CD14-positive monocyte (primary cell): Measurements from ENCODE around the gene PLCB1. TPM values are rescaled to one million over a fixed set of nuclear protein-coding genes. Genes with fewer than 3 reads are reported as not detected.

ENCODE experiments used
- DNase-seq, 3 donors: peaks; one replicate each; pipeline ENCODE4 v3.0.0-alpha.2; 2011 to 2022
- H2AFZ ChIP-seq: 2 replicates; pipeline ENCODE4 v1.6.0; 2012; ENCODE audit warnings: mild to moderate bottlenecking, low read depth, low read length, inconsistent platforms; ENCODE audit not compliant: insufficient read depth, poor library complexity, severe bottlenecking
- H3K27ac ChIP-seq, 2 donors: 1 replicate in 1 of 2; 2 replicates in 1 of 2; pipeline ENCODE4 v1.5.1; 2012 to 2013; ENCODE audit warnings: low read length in 2 of 2, control low read depth in 1 of 2, inconsistent platforms in 1 of 2, low read depth in 1 of 2, mild to moderate bottlenecking in 1 of 2
- H3K27me3 ChIP-seq, 2 donors: one replicate each; pipeline versions ENCODE4 v1.6.0 to v1.6.1; 2011 to 2013; ENCODE audit warnings: low read length in 2 of 2; ENCODE audit not compliant: control insufficient read depth in 2 of 2, insufficient read depth in 2 of 2
- H3K36me3 ChIP-seq, 2 donors: replicated peaks in 1 of 2; 1 replicate in 1 of 2; 2 replicates in 1 of 2; pipeline versions ENCODE4 v1.5.1 to v1.6.1; 2012 to 2013; ENCODE audit warnings: low read length in 2 of 2, control low read depth in 1 of 2, inconsistent platforms in 1 of 2, mild to moderate bottlenecking in 1 of 2; ENCODE audit not compliant: insufficient read depth in 2 of 2, control insufficient read depth in 1 of 2
- H3K4me1 ChIP-seq, 2 donors: 1 replicate in 1 of 2; 2 replicates in 1 of 2; pipeline versions ENCODE4 v1.5.1 to v1.6.1; 2012 to 2013; ENCODE audit warnings: low read length in 2 of 2, control low read depth in 1 of 2, inconsistent platforms in 1 of 2, mild to moderate bottlenecking in 1 of 2, moderate library complexity in 1 of 2; ENCODE audit not compliant: insufficient read depth in 2 of 2, control insufficient read depth in 1 of 2
- H3K4me2 ChIP-seq: replicated peaks from 2 replicates; pipeline ENCODE3; 2012; ENCODE audit warnings: low read length, moderate library complexity, mild to moderate bottlenecking; ENCODE audit not compliant: poor library complexity, severe bottlenecking; ENCODE audit errors: extremely low read depth
- H3K4me3 ChIP-seq, 3 experiments: fragments of 200-600 bp in 1 of 3; sonication (generic) in 1 of 3; replicated peaks in 1 of 3; 1 replicate in 2 of 3; 2 replicates in 1 of 3; pipeline ENCODE4 v1.5.1; 2011 to 2013; ENCODE audit warnings: low read length in 3 of 3, mild to moderate bottlenecking in 3 of 3, control low read depth in 2 of 3, low read depth in 2 of 3, inconsistent platforms in 1 of 3, moderate library complexity in 1 of 3
- H3K79me2 ChIP-seq: 2 replicates; pipeline ENCODE4 v1.6.0; 2012; ENCODE audit warnings: mild to moderate bottlenecking, control low read depth, inconsistent platforms, low read length, moderate library complexity; ENCODE audit not compliant: insufficient read depth
- H3K9ac ChIP-seq: 2 replicates; pipeline ENCODE4 v1.6.0; 2017; ENCODE audit warnings: low read length, mild to moderate bottlenecking; ENCODE audit not compliant: insufficient read depth, poor library complexity, severe bottlenecking
- H3K9me3 ChIP-seq, 2 donors: replicated peaks in 1 of 2; 1 replicate in 1 of 2; 2 replicates in 1 of 2; pipeline versions ENCODE4 v1.5.1 to v1.6.1; 2012 to 2013; ENCODE audit warnings: low read length in 2 of 2, control low read depth in 1 of 2; ENCODE audit not compliant: control insufficient read depth in 1 of 2, insufficient read depth in 1 of 2
- H4K20me1 ChIP-seq: 2 replicates; pipeline ENCODE4 v1.6.0; 2012; ENCODE audit warnings: mild to moderate bottlenecking, low read length, control low read depth, moderate library complexity; ENCODE audit not compliant: insufficient read depth
- H3K27ac Mint-ChIP-seq, 7 donors: one replicate each; pipeline ENCODE4 v1.8.0; 2020; ENCODE audit warnings: mild to moderate bottlenecking in 7 of 7, mixed read lengths in 7 of 7, moderate library complexity in 6 of 7, inconsistent platforms in 2 of 7
- H3K27me3 Mint-ChIP-seq, 3 donors: one replicate each; pipeline ENCODE4 v1.8.0; 2021 to 2022; ENCODE audit warnings: low read depth in 3 of 3, mild to moderate bottlenecking in 3 of 3, mixed read lengths in 3 of 3, moderate library complexity in 3 of 3, inconsistent platforms in 1 of 3
- H3K36me3 Mint-ChIP-seq, 2 donors: one replicate each; pipeline ENCODE4 v1.8.0; 2020; ENCODE audit warnings: mixed read lengths in 2 of 2, inconsistent platforms in 1 of 2, mild to moderate bottlenecking in 1 of 2
- H3K4me1 Mint-ChIP-seq: one replicate; pipeline ENCODE4 v1.8.0; 2020; ENCODE audit warnings: mild to moderate bottlenecking, mixed read lengths
- H3K4me3 Mint-ChIP-seq, 2 donors: one replicate each; pipeline ENCODE4 v1.8.0; 2020; ENCODE audit warnings: mild to moderate bottlenecking in 2 of 2, mixed read lengths in 2 of 2, moderate library complexity in 1 of 2
- H3K9me3 Mint-ChIP-seq, 7 donors: one replicate each; pipeline ENCODE4 v1.8.0; 2020 to 2022; ENCODE audit warnings: mixed read lengths in 7 of 7, mild to moderate bottlenecking in 6 of 7, moderate library complexity in 6 of 7, inconsistent platforms in 2 of 7
- CTCF ChIP-seq: fragments of 200-600 bp; IDR thresholded peaks from one replicate; pipeline ENCODE4 v1.8.0; 2022; ENCODE audit warnings: antibody characterized with exemption, mild to moderate bottlenecking
- WGBS: methylation state at CpG from one replicate; pipeline ENCODE4 v1.1.5; 2013; ENCODE audit warnings: missing lambda C conversion rate; ENCODE audit not compliant: insufficient coverage; 5-methylcytosine and 5-hydroxymethylcytosine counted together
- intact Hi-C, 2 donors: fragments of 100-400 bp; cut with micrococcal nuclease; formaldehyde crosslinking; loops; one replicate each; pipeline versions ENCODE4 v1.15.0 to v1.15.1; 2023
- polyA plus RNA-seq, 3 donors: library from polyadenylated mRNA; depleted of rRNA in 1 of 3; unstranded in 2 of 3; stranded (reverse) in 1 of 3; fragments of 300-500 nt in 2 of 3; fragments of >200 nt in 1 of 3; fragmentation: Illumina TruSeq in 2 of 3; gene quantifications; 1 replicate in 2 of 3; 2 replicates in 1 of 3; pipeline ENCODE4 v1.2.3, GENCODE V29; 2012 to 2021

Gene PLCB1
- polyA plus RNA-seq, 3 donors: 8.6 to 16.4 (median 13.2) TPM

GRCh38 chr20:8271727-8272126, 139.7 kb downstream of the PLCB1 start:
- Histone ChIP-seq H4K20me1 (peaks cover 18% of the 10 kb centered on the region), H2AFZ (no peak overlapping the region), H3K36me3 (no peaks in the 10 kb centered on the region), H3K27ac (no peak overlapping the region), H3K9ac (no peak overlapping the region), H3K9me3 (peaks cover 0 to 5% of the 10 kb centered on the region in 2 donors), H3K27me3 (no peaks in the 10 kb centered on the region), H3K4me3 (no peak overlapping the region), H3K4me2 (no peak overlapping the region), H3K4me1 (peaks cover 15 to 25% of the 10 kb centered on the region in 2 donors), H3K79me2 (peaks cover 8% of the 10 kb centered on the region)
- peaks cover 0 to 3% (median 2%) of the 10 kb centered on the region in 7 donors for H3K9me3 Mint-ChIP-seq
- no peak for TF ChIP-seq CTCF
- H3K27ac Mint-ChIP-seq: peak overlapping the region in 4 of 7 donors; percentile 47 to 80 (median 76)
- no peaks in the 10 kb centered on the region for H3K36me3 Mint-ChIP-seq
- H3K4me3 Mint-ChIP-seq: no peak overlapping the region
- intact Hi-C loops: no loop called here
- DNase-seq: peak; percentile 44 to 63 (median 60)
- H3K27me3 Mint-ChIP-seq: no peaks in the 10 kb centered on the region
- H3K4me1 Mint-ChIP-seq: peaks cover 35% of the 10 kb centered on the region
- 50% methylated on average over 1 of the region's 2 CpGs for WGBS

GRCh38 chr20:8272766-8273165, 140.7 kb downstream of the PLCB1 start:
- Histone ChIP-seq H3K9me3 (no peaks in the 10 kb centered on the region), H3K4me1 (peaks cover 15 to 25% of the 10 kb centered on the region in 2 donors), H3K27me3 (no peaks in the 10 kb centered on the region), H4K20me1 (peaks cover 18% of the 10 kb centered on the region), H3K9ac (no peak overlapping the region), H3K36me3 (no peaks in the 10 kb centered on the region), H2AFZ (no peak overlapping the region), H3K4me2 (peak overlapping the region; percentile 6), H3K27ac (no peak overlapping the region), H3K79me2 (peaks cover 8% of the 10 kb centered on the region), H3K4me3 (no peak overlapping the region)
- Mint-ChIP-seq H3K36me3 (no peaks in the 10 kb centered on the region), H3K4me3 (peak overlapping the region; percentile 18 to 20), H3K9me3 (peaks cover 0 to 2% (median 0%) of the 10 kb centered on the region in 7 donors), H3K27me3 (no peaks in the 10 kb centered on the region), H3K4me1 (peaks cover 35% of the 10 kb centered on the region), H3K27ac (peak overlapping the region in 6 of 7 donors; percentile 34 to 60 (median 52))
- 0% methylated on average over 1 of the region's 1 CpG for WGBS
- TF ChIP-seq CTCF: no peak
- intact Hi-C loops: no loop called here
- DNase-seq: peak; percentile 33 to 41 (median 35)
